Thyroid gland (tissue), 4 donors: ENCODE measurements around the gene FAM50B.

Source experiments
- POLR2A ChIP-seq, 2 donors: fragments of 450-650 bp; IDR thresholded peaks; one replicate each; pipeline ENCODE4 v1.6.1; 2017; ENCODE audit warnings: antibody characterized with exemption in 2 of 2, mild to moderate bottlenecking in 2 of 2, moderate library complexity in 1 of 2
- TF ChIP-seq, protein P1 (sequence below), 6 experiments: fragments of 200-600 bp in 3 of 6; fragments of 450-650 bp in 3 of 6; sonication (generic) in 3 of 6; IDR thresholded peaks; one replicate each; pipeline ENCODE4 v1.5.1; 2016 to 2019; ENCODE audit warnings: antibody characterized with exemption in 6 of 6, mild to moderate bottlenecking in 2 of 6, inconsistent platforms in 1 of 6, moderate library complexity in 1 of 6

DNA sequence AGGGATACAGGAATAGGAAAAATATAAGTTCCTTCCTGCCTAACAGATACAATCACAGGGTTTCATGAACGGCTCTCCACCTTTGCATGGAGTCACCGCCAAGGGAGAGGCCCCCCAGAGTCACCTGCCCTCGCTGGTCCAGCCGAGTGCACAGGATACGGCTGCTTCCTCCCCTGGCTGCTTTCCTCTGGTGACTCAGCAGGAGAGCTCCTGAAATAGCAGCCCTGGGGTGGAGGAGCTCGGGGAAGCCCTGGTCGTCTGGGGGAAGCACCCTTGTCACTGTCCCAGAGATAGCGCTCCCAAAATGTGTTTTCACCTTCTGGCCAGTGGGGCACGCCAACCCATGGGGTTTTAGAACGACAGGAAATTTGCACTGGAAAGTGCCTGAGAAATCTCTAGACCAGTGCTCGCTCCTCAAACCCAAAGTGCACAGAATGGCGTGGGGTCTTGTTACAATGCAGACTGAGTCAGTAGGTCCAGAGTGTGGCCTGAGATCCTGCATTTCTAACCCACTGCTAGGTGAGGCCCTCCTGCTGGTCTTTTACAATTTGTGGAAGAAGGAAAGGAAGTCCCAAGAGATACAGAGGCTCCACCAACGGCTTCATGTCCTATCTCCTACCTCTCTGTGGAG is 35.9 kb upstream of the FAM50B start:
- TF ChIP-seq, protein P1, sequence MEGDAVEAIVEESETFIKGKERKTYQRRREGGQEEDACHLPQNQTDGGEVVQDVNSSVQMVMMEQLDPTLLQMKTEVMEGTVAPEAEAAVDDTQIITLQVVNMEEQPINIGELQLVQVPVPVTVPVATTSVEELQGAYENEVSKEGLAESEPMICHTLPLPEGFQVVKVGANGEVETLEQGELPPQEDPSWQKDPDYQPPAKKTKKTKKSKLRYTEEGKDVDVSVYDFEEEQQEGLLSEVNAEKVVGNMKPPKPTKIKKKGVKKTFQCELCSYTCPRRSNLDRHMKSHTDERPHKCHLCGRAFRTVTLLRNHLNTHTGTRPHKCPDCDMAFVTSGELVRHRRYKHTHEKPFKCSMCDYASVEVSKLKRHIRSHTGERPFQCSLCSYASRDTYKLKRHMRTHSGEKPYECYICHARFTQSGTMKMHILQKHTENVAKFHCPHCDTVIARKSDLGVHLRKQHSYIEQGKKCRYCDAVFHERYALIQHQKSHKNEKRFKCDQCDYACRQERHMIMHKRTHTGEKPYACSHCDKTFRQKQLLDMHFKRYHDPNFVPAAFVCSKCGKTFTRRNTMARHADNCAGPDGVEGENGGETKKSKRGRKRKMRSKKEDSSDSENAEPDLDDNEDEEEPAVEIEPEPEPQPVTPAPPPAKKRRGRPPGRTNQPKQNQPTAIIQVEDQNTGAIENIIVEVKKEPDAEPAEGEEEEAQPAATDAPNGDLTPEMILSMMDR (IDR thresholded peaks at IDR 0.05), result no peak
- TF ChIP-seq POLR2A (IDR thresholded peaks at IDR 0.05), result peak in 1 of 2 donors; percentile 51
